Effector memory CD4-positive, alpha-beta T cell (primary cell): ENCODE measurements around the gene MACROD2.

Source experiments
- DNase-seq, 3 donors: peaks; one replicate each; pipeline ENCODE4 v3.0.0-alpha.2; 2020
- H3K27ac ChIP-seq: 2 replicates; pipeline ENCODE4 v1.7.0; 2013; ENCODE audit warnings: mild to moderate bottlenecking, low read length, moderate library complexity; ENCODE audit not compliant: insufficient read depth, poor library complexity, severe bottlenecking
- H3K27me3 ChIP-seq: replicated peaks from 2 replicates; pipeline ENCODE4 v1.7.0; 2013; ENCODE audit warnings: mild to moderate bottlenecking, low read length; ENCODE audit not compliant: insufficient read depth, control insufficient read depth, poor library complexity, severe bottlenecking
- H3K36me3 ChIP-seq: 2 replicates; pipeline ENCODE4 v1.7.0; 2013; ENCODE audit warnings: mild to moderate bottlenecking, low read length, moderate library complexity; ENCODE audit not compliant: control insufficient read depth, insufficient read depth
- H3K4me1 ChIP-seq: 2 replicates; pipeline ENCODE4 v1.7.0; 2013; ENCODE audit warnings: low read length, mild to moderate bottlenecking; ENCODE audit not compliant: control insufficient read depth, insufficient read depth, poor library complexity, severe bottlenecking
- H3K4me3 ChIP-seq: 2 replicates; pipeline ENCODE4 v1.7.0; 2013; ENCODE audit warnings: low read length, low read depth, mild to moderate bottlenecking; ENCODE audit not compliant: insufficient read depth, poor library complexity, severe bottlenecking
- H3K9me3 ChIP-seq: 2 replicates; pipeline ENCODE4 v1.7.0; 2013; ENCODE audit warnings: mild to moderate bottlenecking, low read length, moderate library complexity; ENCODE audit not compliant: control insufficient read depth

The MACROD2 gene

GRCh38 chr20:14544688-14545087, 549.4 kb downstream of the MACROD2 start:
- no peaks in the 10 kb centered on the region for H3K9me3 ChIP-seq
- no peak overlapping the region for H3K4me3 ChIP-seq
- H3K4me1 ChIP-seq: no peaks in the 10 kb centered on the region
- H3K27me3 ChIP-seq: no peaks in the 10 kb centered on the region
- no peak for DNase-seq
- H3K36me3 ChIP-seq: no peaks in the 10 kb centered on the region
- H3K27ac ChIP-seq: no peak overlapping the region

DNA sequence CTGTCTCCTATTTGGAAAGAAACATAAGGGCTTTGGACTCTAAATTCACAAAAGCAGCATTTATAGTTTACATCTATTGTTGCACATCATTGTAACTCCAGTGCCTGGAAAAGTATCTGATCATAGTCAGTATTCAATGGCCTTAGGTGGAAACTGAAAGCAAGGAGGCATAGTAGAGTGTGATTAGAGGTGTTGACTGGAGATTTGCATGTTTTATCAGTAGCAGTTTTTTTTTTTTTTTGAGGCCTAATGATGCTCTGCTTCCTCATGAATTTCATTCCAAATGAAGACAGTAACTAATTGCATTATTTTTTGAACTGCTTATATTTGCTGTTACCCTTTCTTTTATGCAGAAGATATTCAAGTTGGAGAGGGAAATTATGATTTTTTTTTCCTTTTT, 555.3 kb downstream of the MACROD2 start:
- no peaks in the 10 kb centered on the region for H3K9me3 ChIP-seq

GRCh38 chr20:14553774-14554534, 558.6 kb downstream of the MACROD2 start:
- DNase-seq: no peak
- Histone ChIP-seq H3K27me3 (no peaks in the 10 kb centered on the region), H3K27ac (no peak overlapping the region), H3K36me3 (no peaks in the 10 kb centered on the region), H3K4me3 (no peak overlapping the region), H3K4me1 (no peaks in the 10 kb centered on the region), H3K9me3 (no peaks in the 10 kb centered on the region)

More for the DNA sequence above, 555.3 kb downstream of the MACROD2 start:
- no peak overlapping the region for H3K27ac ChIP-seq
- no peaks in the 10 kb centered on the region for H3K4me1 ChIP-seq
- DNase-seq: no peak
- no peaks in the 10 kb centered on the region for H3K27me3 ChIP-seq
- H3K36me3 ChIP-seq: no peaks in the 10 kb centered on the region
- H3K4me3 ChIP-seq: no peak overlapping the region

- no peaks in the 10 kb centered on the region for H3K9me3 ChIP-seq
- no peaks in the 10 kb centered on the region for H3K27me3 ChIP-seq
- no peak overlapping the region for H3K4me3 ChIP-seq
- H3K36me3 ChIP-seq: no peaks in the 10 kb centered on the region
- H3K4me1 ChIP-seq: no peaks in the 10 kb centered on the region
- H3K27ac ChIP-seq: no peak overlapping the region
- DNase-seq: no peak
These were observed 560.4 kb downstream of the MACROD2 start for GRCh38 chr20:14555676-14556075.

DNA sequence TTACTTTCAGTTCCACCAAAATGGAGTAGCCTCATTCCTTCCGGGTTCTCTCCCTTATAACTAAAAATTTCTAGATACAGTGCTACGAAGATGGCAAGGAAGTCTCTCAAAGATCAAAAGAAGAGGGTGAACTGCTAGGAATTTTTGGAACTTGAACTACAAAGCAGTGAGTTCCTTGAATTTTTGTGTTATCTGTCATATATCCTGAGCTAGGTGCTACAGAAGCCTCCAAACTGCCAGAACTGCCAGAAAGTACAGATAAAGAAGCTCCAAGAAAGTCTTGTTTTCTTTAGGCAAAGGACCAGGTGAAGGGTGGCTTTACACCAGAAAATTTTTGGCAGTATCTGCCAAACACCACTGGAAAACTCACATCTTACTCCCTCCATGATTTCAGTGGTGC, 560.9 kb downstream of the MACROD2 start:
- no peaks in the 10 kb centered on the region for H3K36me3 ChIP-seq
- H3K4me1 ChIP-seq: no peaks in the 10 kb centered on the region
- no peak for DNase-seq
- H3K4me3 ChIP-seq: no peak overlapping the region
- H3K9me3 ChIP-seq: no peaks in the 10 kb centered on the region
- H3K27ac ChIP-seq: no peak overlapping the region
- H3K27me3 ChIP-seq: no peaks in the 10 kb centered on the region

DNA sequence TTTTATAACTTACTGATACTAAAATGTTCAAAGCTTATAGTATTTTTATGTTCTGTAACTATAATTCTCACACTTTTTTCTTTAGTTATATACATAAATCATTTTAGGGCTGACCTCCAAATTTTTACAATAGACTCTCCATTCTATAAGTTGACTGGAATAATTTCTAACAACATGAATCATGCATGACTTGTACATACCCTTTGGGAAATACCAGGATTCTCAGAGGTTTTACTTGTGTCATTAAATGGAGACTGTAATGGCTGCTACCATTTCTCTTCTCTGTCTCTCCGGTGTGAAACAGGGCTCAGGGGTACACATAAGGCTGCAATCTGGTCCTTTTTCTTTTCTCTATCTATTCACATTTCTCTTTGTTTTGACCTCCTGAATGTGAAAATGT, 564.3 kb downstream of the MACROD2 start:
- Histone ChIP-seq H3K4me1 (no peaks in the 10 kb centered on the region), H3K4me3 (no peak overlapping the region), H3K27me3 (no peaks in the 10 kb centered on the region), H3K9me3 (no peaks in the 10 kb centered on the region), H3K36me3 (no peaks in the 10 kb centered on the region), H3K27ac (no peak overlapping the region)
- DNase-seq: no peak

GRCh38 chr20:14561741-14562221, 566.5 kb downstream of the MACROD2 start:
- no peak overlapping the region for H3K4me3 ChIP-seq
- DNase-seq: no peak
- no peaks in the 10 kb centered on the region for H3K9me3 ChIP-seq
- H3K36me3 ChIP-seq: no peaks in the 10 kb centered on the region
- H3K4me1 ChIP-seq: no peaks in the 10 kb centered on the region
- no peaks in the 10 kb centered on the region for H3K27me3 ChIP-seq
- H3K27ac ChIP-seq: no peak overlapping the region

DNA sequence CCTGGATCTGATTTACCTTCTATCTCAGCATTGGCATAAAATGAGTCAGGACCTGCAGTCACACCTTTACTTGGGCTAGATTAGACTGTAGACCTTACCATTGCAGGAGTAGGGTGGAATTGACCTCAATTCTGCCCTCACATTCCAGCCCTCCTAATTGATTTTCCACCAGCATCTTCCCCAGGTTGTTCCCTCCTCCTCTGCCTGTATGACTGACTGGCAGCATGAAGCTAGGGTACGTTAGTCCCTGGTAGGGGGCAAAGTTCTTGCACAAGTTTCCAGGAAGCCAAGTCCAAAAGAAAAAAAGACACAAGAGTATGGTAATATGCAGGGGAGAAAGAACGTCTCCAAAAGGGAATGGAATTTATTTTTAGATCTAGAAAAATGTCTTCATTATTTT, 567.7 kb downstream of the MACROD2 start:
- Histone ChIP-seq H3K4me1 (no peaks in the 10 kb centered on the region), H3K4me3 (no peak overlapping the region), H3K27me3 (no peaks in the 10 kb centered on the region), H3K27ac (no peak overlapping the region), H3K9me3 (no peaks in the 10 kb centered on the region), H3K36me3 (no peaks in the 10 kb centered on the region)
- DNase-seq: no peak

GRCh38 chr20:14566505-14566904, 571.2 kb downstream of the MACROD2 start:
- Histone ChIP-seq H3K27me3 (no peaks in the 10 kb centered on the region), H3K4me3 (no peak overlapping the region), H3K36me3 (no peaks in the 10 kb centered on the region), H3K4me1 (no peaks in the 10 kb centered on the region), H3K9me3 (no peaks in the 10 kb centered on the region), H3K27ac (no peak overlapping the region)
- DNase-seq: no peak

GRCh38 chr20:14568225-14568624, 572.9 kb downstream of the MACROD2 start:
- Histone ChIP-seq H3K27ac (no peak overlapping the region), H3K4me3 (no peak overlapping the region), H3K27me3 (no peaks in the 10 kb centered on the region), H3K9me3 (no peaks in the 10 kb centered on the region), H3K4me1 (no peaks in the 10 kb centered on the region), H3K36me3 (no peaks in the 10 kb centered on the region)
- DNase-seq: no peak
